Left ventricle myocardium inferior (tissue), 1 donor: ENCODE data around the gene HDAC9. TPM values are rescaled to one million over a fixed set of nuclear protein-coding genes. Genes with fewer than 3 reads are reported as not detected.

Source experiments
- DNase-seq: peaks from one replicate; pipeline ENCODE4 v3.0.0-alpha.2; 2020
- H3K27ac ChIP-seq: fragments of 200-600 bp; replicated peaks from 2 replicates; pipeline ENCODE4 v1.8.0; 2021
- H3K27me3 ChIP-seq: fragments of 200-600 bp; 2 replicates; pipeline ENCODE4 v1.8.0; 2021; ENCODE audit warnings: low read depth
- H3K36me3 ChIP-seq: fragments of 200-600 bp; 2 replicates; pipeline ENCODE4 v1.8.0; 2021
- H3K4me1 ChIP-seq: fragments of 200-600 bp; 2 replicates; pipeline ENCODE4 v1.8.0; 2021
- H3K4me3 ChIP-seq: fragments of 200-600 bp; 2 replicates; pipeline ENCODE4 v1.8.0; 2021; ENCODE audit warnings: mild to moderate bottlenecking, moderate library complexity
- H3K9me3 ChIP-seq: fragments of 200-600 bp; replicated peaks from 2 replicates; pipeline ENCODE4 v1.8.0; 2021
- intact Hi-C: fragments of 100-400 bp; cut with micrococcal nuclease; formaldehyde crosslinking; loops from one replicate; pipeline ENCODE4 v1.11.0; 2022
- total RNA-seq: library from RNA; stranded (reverse); fragmentation: NEBNext Ultra II Directional; extraction: Animal tissue kit (Norgen Biotek cat#: 25700); gene quantifications from one replicate; pipeline ENCODE4 v1.2.1, GENCODE V29; 2021
- TF ChIP-seq, protein P1 (sequence below): fragments of 200-600 bp; IDR thresholded peaks from 2 replicates; pipeline ENCODE4 v1.8.0; 2021; ENCODE audit warnings: antibody characterized with exemption, mild to moderate bottlenecking, borderline replicate concordance
- donor health status: DM: no; HTN: yes; CAD: no; lungs with severe emphysema.

The HDAC9 gene
- total RNA-seq, 1 donor from 2014 or later = 39.6 TPM

DNA sequence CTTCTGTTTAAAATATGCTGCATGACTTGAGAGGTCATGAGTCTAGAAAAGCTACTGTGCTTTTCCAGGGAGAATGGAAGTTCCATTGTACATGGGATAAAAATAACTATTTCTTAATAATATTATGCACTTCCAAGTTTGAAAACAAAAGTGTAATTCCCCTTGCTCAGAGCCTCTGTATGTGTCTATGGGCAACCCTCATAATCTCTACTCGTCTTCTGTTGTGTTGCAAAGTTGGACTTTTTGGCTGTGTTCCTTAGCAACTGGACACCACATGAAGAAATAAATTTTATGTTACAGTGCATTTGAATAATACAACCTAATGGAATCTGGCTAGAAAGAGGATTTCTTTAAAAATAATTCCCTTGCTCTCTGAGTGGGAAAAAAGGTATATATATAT lies 379.3 kb downstream of the HDAC9 start:
- intact Hi-C loops = no loop called here
- Histone ChIP-seq H3K27me3 (no peaks in the 10 kb centered on the region), H3K4me1 (no peaks in the 10 kb centered on the region), H3K36me3 (no peaks in the 10 kb centered on the region), H3K9me3 (peaks cover 10% of the 10 kb centered on the region), H3K4me3 (no peak overlapping the region), H3K27ac (no peak overlapping the region)
- DNase-seq = no peak
- TF ChIP-seq, protein P1, sequence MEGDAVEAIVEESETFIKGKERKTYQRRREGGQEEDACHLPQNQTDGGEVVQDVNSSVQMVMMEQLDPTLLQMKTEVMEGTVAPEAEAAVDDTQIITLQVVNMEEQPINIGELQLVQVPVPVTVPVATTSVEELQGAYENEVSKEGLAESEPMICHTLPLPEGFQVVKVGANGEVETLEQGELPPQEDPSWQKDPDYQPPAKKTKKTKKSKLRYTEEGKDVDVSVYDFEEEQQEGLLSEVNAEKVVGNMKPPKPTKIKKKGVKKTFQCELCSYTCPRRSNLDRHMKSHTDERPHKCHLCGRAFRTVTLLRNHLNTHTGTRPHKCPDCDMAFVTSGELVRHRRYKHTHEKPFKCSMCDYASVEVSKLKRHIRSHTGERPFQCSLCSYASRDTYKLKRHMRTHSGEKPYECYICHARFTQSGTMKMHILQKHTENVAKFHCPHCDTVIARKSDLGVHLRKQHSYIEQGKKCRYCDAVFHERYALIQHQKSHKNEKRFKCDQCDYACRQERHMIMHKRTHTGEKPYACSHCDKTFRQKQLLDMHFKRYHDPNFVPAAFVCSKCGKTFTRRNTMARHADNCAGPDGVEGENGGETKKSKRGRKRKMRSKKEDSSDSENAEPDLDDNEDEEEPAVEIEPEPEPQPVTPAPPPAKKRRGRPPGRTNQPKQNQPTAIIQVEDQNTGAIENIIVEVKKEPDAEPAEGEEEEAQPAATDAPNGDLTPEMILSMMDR = no peak

DNA sequence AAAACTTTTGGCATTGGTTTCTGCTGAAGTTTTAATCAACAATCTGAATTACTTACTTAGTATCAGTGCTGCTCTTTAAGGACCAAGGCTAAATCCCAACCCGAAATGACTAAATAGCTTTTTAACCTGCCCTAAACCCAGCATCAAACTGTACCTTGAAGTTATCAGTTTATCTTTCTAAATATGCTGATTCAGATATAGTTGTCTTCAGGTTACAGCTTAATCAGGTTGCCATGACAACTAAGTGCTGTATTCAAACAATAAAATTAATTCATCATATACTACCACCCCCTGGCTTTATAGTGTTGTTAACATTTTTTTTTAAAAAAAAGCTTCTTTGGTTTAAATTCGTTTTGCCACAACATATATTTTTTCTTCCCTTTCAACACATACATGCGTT lies 382.3 kb downstream of the HDAC9 start:
- TF ChIP-seq, protein P1 = no peak
- H3K27ac ChIP-seq = no peak overlapping the region
- H3K36me3 ChIP-seq = no peaks in the 10 kb centered on the region
- H3K9me3 ChIP-seq = peaks cover 10% of the 10 kb centered on the region
- H3K4me1 ChIP-seq = no peaks in the 10 kb centered on the region
- intact Hi-C loops = no loop called here
- DNase-seq = no peak
- no peaks in the 10 kb centered on the region for H3K27me3 ChIP-seq
- H3K4me3 ChIP-seq = no peak overlapping the region

DNA sequence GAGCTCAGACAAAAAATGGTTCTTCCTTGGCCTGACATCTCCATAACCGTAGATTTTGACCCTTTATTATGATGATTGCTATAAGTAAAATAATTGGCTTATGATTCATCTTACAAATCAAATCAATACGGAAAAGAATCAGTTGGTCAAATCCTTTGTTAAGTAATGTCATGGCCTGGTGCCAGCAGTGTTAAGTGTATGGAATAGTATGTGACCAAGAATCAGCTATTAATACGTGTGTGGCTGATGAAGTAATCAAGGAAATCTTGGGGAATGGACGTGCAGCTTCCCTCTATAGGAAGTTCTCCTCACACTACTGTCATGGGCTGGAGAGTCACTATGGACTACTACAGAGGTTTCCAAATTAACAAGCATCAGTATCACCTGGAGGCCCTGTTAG lies 391.3 kb downstream of the HDAC9 start:
- no peak for DNase-seq
- intact Hi-C loops = no loop called here
- TF ChIP-seq, protein P1 = no peak

DNA sequence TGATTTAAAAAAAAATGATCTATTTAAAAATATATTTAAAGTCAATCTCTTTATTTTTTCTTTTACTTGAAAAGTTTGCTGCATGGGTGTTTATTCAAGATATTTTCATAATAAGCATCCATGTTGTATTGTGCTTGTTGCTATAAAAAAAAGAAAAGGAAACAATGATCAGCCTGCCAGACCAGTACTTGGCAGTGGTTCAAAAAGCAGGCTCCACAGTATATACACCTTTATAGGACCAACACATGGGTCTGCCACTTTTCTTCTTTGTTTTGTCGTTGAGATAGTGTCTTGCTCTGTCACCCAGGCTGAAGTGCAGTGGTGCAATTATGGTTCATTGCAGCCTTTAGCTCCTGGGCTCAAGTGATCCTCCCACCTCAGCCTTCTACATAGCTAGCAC lies 393.9 kb downstream of the HDAC9 start:
- no peaks in the 10 kb centered on the region for H3K36me3 ChIP-seq
- H3K27me3 ChIP-seq = no peaks in the 10 kb centered on the region
- H3K4me3 ChIP-seq = no peak overlapping the region
- DNase-seq = no peak
- H3K27ac ChIP-seq = no peak overlapping the region
- TF ChIP-seq, protein P1 = no peak
- peaks cover 29% of the 10 kb centered on the region for H3K4me1 ChIP-seq
- no peaks in the 10 kb centered on the region for H3K9me3 ChIP-seq
- intact Hi-C loops = no loop called here

More for the DNA sequence above, 391.3 kb downstream of the HDAC9 start:
- no peaks in the 10 kb centered on the region for H3K36me3 ChIP-seq
- H3K9me3 ChIP-seq = no peaks in the 10 kb centered on the region
- no peak overlapping the region for H3K27ac ChIP-seq
- no peak overlapping the region for H3K4me3 ChIP-seq
- no peaks in the 10 kb centered on the region for H3K27me3 ChIP-seq
- H3K4me1 ChIP-seq = peaks cover 29% of the 10 kb centered on the region

DNA sequence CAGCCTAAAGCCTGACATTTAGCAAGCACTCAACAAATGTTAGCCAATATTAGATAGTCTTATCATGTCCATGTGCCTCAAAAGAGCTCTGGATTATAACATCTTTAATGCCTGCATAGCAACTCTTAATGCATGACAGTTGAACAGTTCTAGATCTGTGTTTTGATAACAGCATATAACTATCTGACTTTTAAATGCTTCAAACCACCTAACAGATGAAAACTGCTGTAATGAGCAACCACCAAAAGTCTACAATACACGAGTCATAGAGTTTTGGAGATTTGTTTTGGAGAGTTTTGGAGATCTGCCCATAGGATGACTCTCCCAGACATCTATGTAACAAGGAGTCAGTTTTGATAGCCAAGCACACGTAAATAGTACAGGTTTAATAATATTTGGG lies 394.6 kb downstream of the HDAC9 start:
- Histone ChIP-seq H3K27me3 (no peaks in the 10 kb centered on the region), H3K4me3 (no peak overlapping the region), H3K4me1 (peaks cover 29% of the 10 kb centered on the region), H3K9me3 (no peaks in the 10 kb centered on the region), H3K27ac (no peak overlapping the region), H3K36me3 (no peaks in the 10 kb centered on the region)
- intact Hi-C loops = no loop called here
- TF ChIP-seq, protein P1 = no peak
- no peak for DNase-seq
